ENCODE measurements around the gene NXPE4.

The NXPE4 gene

DNA sequence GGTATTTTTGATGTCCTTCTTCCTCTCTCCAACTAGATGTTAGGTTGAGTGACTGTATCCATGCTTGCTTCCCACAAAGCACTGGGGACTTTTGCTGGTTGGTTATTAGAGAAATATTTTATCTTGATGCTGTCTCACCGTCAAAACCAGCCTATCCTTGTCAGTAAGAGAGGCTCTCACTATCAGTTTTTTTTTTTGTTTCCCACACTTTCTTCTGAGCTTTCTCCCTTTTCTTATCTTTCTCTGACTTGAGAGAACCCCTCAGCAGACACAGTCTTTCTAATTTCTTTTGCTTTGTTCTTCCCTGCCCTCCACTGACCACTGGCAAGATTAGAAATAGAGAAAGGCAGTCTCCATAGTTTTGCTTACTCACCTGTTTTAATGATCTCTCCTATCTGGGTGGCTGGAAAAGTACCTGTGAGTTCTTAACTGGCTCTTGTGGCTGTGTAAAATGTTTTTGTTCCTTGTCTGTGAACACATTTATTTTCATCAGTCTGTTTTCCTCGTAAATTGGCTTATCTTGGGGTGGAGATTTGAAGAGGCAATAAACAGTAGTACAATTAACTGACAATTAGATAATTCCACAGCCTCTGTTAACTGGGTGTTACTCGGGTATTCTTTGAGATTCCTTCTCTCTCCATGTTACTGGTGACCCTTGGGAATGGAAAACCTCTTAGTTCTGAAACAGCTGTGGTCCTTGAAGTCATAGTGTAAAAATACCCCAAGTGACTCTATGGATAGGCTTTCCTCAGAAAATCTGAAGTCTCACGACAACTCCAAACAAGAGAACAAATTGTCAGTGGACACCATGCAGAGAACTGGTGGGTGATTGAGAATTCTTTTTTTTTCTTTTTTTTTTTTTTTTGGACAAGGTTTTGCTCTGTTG lies 35.9 kb downstream of the NXPE4 start, which contains the start of gene NXPE1:
Gene NXPE1 (minus strand): TSS at position 457 of the 886 bp plus-strand sequence. CDS start 8,680 bp downstream, outside the sequence.
- no peak for DNase-seq (ENCODE audit: low spot score)

- DNase-seq (ENCODE audit: low spot score): no peak
These were observed 39.5 kb downstream of the NXPE4 start for GRCh38 chr11:114556135-114556534.

- no peak for DNase-seq (ENCODE audit: low spot score)
These were observed 41.9 kb downstream of the NXPE4 start for GRCh38 chr11:114553642-114554041.

DNA sequence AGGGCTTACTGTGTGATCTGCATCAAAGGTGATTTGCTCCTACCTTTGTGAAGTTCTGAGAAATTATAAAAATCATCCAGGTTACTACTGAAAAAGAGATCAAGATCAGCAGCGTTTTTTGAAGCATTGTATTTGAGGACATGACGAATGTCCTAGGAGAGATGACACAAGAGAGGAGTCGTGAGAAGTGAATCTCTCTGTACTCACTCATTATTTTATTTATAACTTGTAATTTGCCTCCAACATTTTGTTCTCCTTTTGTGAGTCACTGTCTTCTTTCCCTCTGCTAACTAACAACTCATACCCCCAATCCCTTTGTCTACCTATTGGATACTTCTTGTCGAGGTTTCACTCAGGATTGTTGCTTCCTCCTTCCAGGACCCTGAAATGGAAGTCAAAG lies 44.5 kb downstream of the NXPE4 start:
- DNase-seq (ENCODE audit: low spot score): no peak

DNA sequence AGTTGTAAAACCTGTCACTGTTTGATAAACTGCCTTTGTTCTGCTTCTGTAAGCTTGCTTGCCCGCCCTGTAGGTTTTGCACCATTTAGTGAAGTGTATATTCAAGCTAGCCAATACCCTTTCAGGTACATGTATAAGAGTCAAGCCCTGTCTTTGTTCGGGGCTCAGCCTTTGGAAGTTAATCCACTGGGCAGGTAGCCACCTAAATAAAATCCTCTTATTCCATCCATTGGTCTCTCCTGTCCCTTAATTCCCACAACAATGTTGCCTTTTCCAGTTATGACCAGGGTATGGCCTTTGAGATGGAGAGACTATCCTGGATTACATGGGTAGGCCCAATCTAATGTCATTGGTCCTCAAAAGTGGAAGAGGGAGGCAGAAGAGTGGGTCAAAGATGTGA lies 69.9 kb downstream of the NXPE4 start:
- DNase-seq (ENCODE audit: low spot score): no peak

- DNase-seq (ENCODE audit: low spot score): no peak
These were observed 71.5 kb downstream of the NXPE4 start for GRCh38 chr11:114524122-114524521.

GRCh38 chr11:114522818-114523217 lies 72.8 kb downstream of the NXPE4 start:
- no peak for DNase-seq (ENCODE audit: low spot score)

Measured in AG20443 (cell line).